GM23338 (cell line): ENCODE results near the gene TENM4.

Experiments used
- CREB1 ChIP-seq: fragments of 250-450 bp; sonication (Bioruptor Pico); IDR thresholded peaks from 2 replicates; pipeline ENCODE4 v1.5.0; 2020; ENCODE audit warnings: low read depth, mild to moderate bottlenecking, moderate library complexity
- EZH2 ChIP-seq: fragments of 200-600 bp; sonication (generic); IDR thresholded peaks from one replicate; pipeline ENCODE4 v1.8.0; 2017; ENCODE audit warnings: antibody characterized with exemption, mild to moderate bottlenecking, low read depth; ENCODE audit not compliant: unreplicated experiment
- EZH2phosphoT487 ChIP-seq: fragments of 200-600 bp; sonication (generic); IDR thresholded peaks from one replicate; pipeline ENCODE4 v1.8.1; 2018; ENCODE audit warnings: antibody characterized with exemption; ENCODE audit not compliant: unreplicated experiment
- JUNB ChIP-seq: IDR thresholded peaks from one replicate; pipeline ENCODE4 v1.6.1; 2016; ENCODE audit warnings: antibody characterized with exemption; ENCODE audit not compliant: unreplicated experiment
- NANOG ChIP-seq: IDR thresholded peaks from 2 replicates; pipeline ENCODE4 v1.6.1; 2016; ENCODE audit warnings: antibody characterized with exemption, borderline replicate concordance
- POLR2AphosphoS5 ChIP-seq: IDR thresholded peaks from 2 replicates; pipeline ENCODE4 v1.6.1; 2016; ENCODE audit warnings: antibody characterized with exemption, low read depth
- STAT1 ChIP-seq: IDR thresholded peaks from one replicate; pipeline ENCODE4 v1.6.1; 2016; ENCODE audit warnings: antibody characterized with exemption; ENCODE audit not compliant: unreplicated experiment
- ZNF114 ChIP-seq: fragments of 250-450 bp; sonication (Bioruptor Pico); IDR thresholded peaks from 2 replicates; pipeline ENCODE4 v1.5.0; 2020; ENCODE audit warnings: mild to moderate bottlenecking, moderate library complexity
- ZNF331 ChIP-seq: fragments of 250-450 bp; sonication (Bioruptor Pico); IDR thresholded peaks from 2 replicates; pipeline ENCODE4 v1.5.0; 2020; ENCODE audit warnings: low read depth, mild to moderate bottlenecking, moderate library complexity
- TF ChIP-seq, protein P1 (sequence below), 2 experiments: fragments of 200-600 bp in 1 of 2; sonication (generic) in 1 of 2; conservative IDR thresholded peaks; 2 replicates each; pipeline versions ENCODE4 v1.5.1 to v1.6.1; 2016 to 2017; ENCODE audit warnings: antibody characterized with exemption in 2 of 2, low read depth in 2 of 2, mild to moderate bottlenecking in 2 of 2, moderate library complexity in 1 of 2
- TF ChIP-seq, protein P2 (sequence below): IDR thresholded peaks from one replicate; pipeline ENCODE4 v1.6.1; 2018; ENCODE audit warnings: antibody characterized with exemption; ENCODE audit not compliant: unreplicated experiment
- TF ChIP-seq, protein P3 (sequence below): IDR thresholded peaks from 2 replicates; pipeline ENCODE4 v1.6.1; 2016; ENCODE audit warnings: antibody characterized with exemption
- TF ChIP-seq, protein P4 (sequence below): fragments of 250-450 bp; sonication (Bioruptor Pico); IDR thresholded peaks from 2 replicates; pipeline ENCODE4 v1.5.0; 2020; ENCODE audit warnings: mild to moderate bottlenecking, moderate library complexity

DNA sequence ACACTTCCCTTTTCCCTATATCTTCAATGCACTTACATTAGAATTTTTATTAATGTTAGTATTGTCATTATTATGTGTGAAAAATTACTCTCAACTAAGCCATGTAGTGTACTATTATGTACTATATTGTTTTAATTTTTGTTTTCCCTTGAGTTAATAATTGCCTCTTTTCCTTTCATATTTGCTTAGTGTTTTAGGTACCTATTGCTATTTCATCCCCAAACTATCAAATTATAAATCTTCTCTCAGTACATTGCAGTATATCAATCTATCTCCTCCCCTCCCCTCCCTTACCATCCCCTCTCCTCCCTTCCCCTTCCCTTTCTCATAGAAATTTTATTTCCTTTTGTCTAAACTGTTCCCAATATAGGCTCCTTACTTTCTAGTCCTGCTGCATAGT lies 12.8 kb upstream of the TENM4 start:
- TF ChIP-seq, protein P1, sequence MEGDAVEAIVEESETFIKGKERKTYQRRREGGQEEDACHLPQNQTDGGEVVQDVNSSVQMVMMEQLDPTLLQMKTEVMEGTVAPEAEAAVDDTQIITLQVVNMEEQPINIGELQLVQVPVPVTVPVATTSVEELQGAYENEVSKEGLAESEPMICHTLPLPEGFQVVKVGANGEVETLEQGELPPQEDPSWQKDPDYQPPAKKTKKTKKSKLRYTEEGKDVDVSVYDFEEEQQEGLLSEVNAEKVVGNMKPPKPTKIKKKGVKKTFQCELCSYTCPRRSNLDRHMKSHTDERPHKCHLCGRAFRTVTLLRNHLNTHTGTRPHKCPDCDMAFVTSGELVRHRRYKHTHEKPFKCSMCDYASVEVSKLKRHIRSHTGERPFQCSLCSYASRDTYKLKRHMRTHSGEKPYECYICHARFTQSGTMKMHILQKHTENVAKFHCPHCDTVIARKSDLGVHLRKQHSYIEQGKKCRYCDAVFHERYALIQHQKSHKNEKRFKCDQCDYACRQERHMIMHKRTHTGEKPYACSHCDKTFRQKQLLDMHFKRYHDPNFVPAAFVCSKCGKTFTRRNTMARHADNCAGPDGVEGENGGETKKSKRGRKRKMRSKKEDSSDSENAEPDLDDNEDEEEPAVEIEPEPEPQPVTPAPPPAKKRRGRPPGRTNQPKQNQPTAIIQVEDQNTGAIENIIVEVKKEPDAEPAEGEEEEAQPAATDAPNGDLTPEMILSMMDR (conservative IDR thresholded peaks at IDR 0.05; ENCODE audit: low read depth in 2 of 2): no peak
- TF ChIP-seq POLR2AphosphoS5 (no peak), EZH2 (no peak), CREB1 (no peak), ZNF331 (CRISPR knock-in tag) (no peak), ZNF114 (no peak), STAT1 (no peak), JUNB (no peak), EZH2phosphoT487 (no peak), NANOG (no peak)
- TF ChIP-seq, protein P2, sequence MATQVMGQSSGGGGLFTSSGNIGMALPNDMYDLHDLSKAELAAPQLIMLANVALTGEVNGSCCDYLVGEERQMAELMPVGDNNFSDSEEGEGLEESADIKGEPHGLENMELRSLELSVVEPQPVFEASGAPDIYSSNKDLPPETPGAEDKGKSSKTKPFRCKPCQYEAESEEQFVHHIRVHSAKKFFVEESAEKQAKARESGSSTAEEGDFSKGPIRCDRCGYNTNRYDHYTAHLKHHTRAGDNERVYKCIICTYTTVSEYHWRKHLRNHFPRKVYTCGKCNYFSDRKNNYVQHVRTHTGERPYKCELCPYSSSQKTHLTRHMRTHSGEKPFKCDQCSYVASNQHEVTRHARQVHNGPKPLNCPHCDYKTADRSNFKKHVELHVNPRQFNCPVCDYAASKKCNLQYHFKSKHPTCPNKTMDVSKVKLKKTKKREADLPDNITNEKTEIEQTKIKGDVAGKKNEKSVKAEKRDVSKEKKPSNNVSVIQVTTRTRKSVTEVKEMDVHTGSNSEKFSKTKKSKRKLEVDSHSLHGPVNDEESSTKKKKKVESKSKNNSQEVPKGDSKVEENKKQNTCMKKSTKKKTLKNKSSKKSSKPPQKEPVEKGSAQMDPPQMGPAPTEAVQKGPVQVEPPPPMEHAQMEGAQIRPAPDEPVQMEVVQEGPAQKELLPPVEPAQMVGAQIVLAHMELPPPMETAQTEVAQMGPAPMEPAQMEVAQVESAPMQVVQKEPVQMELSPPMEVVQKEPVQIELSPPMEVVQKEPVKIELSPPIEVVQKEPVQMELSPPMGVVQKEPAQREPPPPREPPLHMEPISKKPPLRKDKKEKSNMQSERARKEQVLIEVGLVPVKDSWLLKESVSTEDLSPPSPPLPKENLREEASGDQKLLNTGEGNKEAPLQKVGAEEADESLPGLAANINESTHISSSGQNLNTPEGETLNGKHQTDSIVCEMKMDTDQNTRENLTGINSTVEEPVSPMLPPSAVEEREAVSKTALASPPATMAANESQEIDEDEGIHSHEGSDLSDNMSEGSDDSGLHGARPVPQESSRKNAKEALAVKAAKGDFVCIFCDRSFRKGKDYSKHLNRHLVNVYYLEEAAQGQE: no peak
- TF ChIP-seq, protein P3, sequence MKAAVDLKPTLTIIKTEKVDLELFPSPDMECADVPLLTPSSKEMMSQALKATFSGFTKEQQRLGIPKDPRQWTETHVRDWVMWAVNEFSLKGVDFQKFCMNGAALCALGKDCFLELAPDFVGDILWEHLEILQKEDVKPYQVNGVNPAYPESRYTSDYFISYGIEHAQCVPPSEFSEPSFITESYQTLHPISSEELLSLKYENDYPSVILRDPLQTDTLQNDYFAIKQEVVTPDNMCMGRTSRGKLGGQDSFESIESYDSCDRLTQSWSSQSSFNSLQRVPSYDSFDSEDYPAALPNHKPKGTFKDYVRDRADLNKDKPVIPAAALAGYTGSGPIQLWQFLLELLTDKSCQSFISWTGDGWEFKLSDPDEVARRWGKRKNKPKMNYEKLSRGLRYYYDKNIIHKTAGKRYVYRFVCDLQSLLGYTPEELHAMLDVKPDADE: no peak
- TF ChIP-seq, protein P4, sequence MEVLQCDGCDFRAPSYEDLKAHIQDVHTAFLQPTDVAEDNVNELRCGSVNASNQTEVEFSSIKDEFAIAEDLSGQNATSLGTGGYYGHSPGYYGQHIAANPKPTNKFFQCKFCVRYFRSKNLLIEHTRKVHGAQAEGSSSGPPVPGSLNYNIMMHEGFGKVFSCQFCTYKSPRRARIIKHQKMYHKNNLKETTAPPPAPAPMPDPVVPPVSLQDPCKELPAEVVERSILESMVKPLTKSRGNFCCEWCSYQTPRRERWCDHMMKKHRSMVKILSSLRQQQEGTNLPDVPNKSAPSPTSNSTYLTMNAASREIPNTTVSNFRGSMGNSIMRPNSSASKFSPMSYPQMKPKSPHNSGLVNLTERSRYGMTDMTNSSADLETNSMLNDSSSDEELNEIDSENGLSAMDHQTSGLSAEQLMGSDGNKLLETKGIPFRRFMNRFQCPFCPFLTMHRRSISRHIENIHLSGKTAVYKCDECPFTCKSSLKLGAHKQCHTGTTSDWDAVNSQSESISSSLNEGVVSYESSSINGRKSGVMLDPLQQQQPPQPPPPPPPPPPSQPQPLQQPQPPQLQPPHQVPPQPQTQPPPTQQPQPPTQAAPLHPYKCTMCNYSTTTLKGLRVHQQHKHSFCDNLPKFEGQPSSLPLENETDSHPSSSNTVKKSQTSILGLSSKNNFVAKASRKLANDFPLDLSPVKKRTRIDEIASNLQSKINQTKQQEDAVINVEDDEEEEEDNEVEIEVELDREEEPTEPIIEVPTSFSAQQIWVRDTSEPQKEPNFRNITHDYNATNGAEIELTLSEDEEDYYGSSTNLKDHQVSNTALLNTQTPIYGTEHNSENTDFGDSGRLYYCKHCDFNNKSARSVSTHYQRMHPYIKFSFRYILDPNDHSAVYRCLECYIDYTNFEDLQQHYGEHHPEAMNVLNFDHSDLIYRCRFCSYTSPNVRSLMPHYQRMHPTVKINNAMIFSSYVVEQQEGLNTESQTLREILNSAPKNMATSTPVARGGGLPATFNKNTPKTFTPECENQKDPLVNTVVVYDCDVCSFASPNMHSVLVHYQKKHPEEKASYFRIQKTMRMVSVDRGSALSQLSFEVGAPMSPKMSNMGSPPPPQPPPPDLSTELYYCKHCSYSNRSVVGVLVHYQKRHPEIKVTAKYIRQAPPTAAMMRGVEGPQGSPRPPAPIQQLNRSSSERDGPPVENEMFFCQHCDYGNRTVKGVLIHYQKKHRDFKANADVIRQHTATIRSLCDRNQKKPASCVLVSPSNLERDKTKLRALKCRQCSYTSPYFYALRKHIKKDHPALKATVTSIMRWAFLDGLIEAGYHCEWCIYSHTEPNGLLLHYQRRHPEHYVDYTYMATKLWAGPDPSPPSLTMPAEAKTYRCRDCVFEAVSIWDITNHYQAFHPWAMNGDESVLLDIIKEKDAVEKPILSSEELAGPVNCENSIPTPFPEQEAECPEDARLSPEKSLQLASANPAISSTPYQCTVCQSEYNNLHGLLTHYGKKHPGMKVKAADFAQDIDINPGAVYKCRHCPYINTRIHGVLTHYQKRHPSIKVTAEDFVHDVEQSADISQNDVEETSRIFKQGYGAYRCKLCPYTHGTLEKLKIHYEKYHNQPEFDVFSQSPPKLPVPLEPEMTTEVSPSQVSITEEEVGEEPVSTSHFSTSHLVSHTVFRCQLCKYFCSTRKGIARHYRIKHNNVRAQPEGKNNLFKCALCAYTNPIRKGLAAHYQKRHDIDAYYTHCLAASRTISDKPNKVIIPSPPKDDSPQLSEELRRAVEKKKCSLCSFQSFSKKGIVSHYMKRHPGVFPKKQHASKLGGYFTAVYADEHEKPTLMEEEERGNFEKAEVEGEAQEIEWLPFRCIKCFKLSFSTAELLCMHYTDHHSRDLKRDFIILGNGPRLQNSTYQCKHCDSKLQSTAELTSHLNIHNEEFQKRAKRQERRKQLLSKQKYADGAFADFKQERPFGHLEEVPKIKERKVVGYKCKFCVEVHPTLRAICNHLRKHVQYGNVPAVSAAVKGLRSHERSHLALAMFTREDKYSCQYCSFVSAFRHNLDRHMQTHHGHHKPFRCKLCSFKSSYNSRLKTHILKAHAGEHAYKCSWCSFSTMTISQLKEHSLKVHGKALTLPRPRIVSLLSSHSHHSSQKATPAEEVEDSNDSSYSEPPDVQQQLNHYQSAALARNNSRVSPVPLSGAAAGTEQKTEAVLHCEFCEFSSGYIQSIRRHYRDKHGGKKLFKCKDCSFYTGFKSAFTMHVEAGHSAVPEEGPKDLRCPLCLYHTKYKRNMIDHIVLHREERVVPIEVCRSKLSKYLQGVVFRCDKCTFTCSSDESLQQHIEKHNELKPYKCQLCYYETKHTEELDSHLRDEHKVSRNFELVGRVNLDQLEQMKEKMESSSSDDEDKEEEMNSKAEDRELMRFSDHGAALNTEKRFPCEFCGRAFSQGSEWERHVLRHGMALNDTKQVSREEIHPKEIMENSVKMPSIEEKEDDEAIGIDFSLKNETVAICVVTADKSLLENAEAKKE (CRISPR knock-in tag): no peak
